GM19455 (cell line): ENCODE results near the gene ANO10.
"Not testable (repeated sequence)": the region's sequence is repeated elsewhere in the genome, so short reads cannot be mapped to it uniquely, and the experiment has no call there.

Source experiments
- ATAC-seq: cut with Tn5 transposase; IDR thresholded peaks from one replicate; pipeline ENCODE4 v1.9.1; 2021; ENCODE audit not compliant: unreplicated experiment

ANO10 gene

DNA sequence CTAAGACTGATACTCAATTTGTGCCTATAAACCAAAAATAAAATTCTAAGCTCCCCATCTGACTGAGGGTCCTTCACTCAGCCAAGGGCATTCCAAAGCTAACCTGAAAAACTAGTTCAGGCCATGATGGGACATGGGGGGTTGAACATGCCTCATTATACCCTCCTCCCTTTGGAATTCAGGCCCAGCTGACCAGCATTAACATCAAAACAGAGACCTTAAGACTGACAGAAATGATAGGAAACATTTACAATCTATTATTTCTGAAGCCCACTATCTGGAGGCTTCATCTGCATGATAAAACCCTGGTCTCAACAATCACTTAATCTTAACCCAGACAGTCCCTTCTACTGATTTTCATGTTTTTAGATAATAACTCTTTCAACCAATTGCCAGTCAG, 140.4 kb downstream of the ANO10 start:
- no peak for ATAC-seq

DNA sequence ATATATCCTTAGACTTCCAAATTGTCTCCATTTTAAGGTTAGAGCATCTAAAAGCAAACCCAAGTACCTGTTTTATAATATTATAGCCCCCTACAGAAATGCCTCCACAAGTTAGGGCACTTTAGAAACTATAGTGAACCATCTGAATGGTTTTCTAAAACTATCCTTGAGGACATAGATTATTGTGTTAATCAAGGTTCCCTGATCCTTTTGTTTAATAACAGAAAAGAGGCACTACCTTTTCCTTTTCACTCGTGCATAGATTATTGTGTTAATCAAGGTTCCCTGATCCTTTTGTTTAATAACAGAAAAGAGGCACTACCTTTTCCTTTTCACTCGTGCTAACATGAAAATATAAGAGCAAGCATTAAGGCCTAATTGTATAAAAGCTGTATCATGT, 143.0 kb downstream of the ANO10 start:
- not testable (repeated sequence) for ATAC-seq

DNA sequence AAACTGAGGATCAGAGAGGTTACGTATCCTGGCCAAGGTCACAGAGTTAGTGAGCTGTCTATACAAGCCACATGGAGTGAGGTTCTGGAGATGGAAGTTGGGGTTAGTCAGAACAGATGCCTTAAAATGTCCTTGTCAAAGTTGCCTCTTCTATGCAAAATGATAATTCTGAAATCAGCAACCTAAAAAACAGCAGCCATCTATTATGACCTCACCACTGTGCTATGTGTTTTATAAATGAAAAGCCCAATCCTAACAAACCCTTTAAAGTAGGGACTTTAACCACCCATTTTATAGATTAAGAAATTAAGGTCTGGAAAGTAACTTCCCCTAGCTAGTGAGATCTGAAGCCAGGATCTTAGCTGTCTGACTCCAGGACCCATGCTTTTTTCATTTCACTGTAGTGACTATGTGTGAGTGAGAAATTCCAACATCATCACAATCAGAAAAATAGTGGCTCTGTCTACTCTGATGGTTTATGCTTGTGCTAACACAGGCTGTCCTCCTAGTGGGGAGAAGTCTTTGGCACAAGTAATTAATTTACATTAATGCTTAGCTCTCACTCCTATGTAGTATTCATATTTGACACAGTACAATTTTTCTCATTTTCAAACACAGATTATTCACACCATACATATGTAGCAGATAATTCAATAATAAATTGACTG, 143.6 kb downstream of the ANO10 start:
- ATAC-seq: no peak

DNA sequence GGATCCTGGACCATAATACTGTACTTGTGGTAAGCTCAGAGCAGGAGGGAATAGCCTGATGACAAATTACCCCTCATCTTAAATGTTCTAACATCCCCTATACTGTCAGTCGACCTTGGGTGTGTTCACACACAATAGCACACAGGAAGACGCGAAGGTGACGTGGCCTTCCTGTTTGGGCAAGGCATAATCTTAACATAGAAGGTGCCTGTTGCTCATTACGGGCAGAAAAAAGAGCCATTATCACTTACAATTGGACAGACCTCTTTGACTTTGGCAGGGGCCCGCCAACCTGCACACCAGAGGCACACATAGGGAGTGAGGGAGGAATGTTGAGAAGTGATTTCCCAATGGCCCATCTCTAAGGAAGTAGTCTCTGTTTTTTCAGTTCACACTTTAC, 144.2 kb downstream of the ANO10 start:
- ATAC-seq: no peak

DNA sequence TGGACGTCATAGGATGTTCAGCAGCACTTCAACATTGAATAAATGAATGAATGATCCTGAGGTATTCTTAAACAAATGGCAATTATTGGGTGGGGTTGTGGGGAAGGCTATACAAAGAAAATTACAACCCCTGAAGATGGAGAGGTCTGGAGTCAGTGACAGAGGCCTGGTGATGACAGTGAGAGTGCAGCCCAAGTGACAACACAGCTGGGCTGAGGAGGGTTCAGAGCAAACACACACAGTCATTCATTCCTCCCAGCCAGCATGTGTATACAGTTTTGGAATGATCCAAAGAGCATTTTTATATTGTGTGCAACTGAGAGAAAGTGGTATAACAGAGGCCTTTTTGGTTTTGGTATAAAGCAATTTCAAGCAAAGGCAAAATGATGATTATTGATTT, 148.1 kb downstream of the ANO10 start:
- no peak for ATAC-seq

DNA sequence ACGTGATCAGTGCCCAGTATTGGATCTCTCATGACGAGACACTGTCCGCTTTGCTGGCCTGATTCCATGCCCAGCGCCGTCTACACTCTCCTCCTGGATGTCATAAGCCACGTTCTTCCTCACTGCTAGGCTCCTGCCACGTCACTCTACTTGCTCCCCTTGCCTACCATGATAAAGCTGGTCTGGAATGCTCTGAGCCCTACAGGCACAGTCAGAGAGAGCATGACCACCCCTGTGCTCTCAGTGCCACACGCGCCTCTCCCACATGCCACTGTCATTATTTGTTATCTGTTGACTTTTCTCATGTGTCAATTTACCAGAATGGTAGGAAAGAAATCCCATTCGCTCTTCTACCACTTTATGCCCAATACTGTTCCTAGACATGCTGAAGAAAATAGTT, 148.6 kb downstream of the ANO10 start:
- no peak for ATAC-seq

DNA sequence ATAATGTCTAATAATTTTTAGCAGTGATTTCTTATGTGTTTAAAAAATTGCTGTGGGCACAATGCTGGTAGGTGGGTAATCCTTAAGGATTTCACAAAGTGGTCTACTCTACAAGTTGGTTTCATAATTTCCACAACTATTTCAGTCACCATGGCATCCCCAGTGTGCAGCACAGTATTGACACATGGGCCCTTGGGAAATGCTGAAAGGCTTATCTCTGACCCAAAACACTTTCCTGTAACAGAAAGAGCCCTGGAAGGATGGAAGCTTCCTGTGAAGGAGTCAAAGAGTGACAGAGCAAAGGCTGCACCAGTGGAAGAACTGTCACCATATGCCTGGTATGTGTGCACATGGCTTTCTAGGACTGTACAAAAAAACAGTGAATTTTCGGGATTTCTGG, 153.7 kb downstream of the ANO10 start:
- no peak for ATAC-seq

DNA sequence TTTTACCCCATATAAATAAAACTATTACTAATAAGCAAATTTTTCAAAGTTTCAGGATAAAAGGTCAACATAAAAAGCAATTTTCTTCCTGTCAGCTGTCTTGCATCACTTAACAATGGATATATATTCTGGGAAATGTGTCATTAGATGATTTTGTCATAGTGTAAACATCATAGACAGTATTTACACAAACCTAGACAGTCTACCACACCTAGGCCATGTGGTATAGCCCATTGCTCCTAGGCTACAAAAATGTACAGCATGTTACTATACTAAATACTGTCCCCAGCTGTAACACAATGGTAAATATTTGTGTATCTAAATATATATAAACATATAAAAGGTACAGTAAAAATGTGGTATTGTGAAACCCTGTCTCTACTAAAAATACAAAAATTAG, 156.7 kb downstream of the ANO10 start:
- no peak for ATAC-seq

DNA sequence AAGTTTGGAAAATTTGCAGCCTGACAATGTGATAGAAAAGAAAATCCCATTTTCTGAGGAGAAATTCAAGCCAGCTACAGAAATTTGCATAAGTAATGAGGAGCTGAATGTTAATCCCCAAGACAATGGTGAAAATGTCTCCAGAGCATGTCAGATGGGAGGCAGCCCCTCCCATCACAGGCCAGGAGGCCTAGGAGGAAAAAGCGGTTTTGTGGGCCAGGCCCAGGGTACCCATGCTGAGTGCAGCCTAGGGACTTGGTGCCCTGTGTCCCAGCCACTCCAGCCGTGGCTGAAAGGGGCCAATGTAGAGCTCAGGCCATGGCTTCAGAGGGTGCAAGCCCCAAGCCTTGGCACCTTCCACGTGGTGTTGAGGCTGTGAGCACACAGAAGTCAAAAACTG, 159.2 kb downstream of the ANO10 start:
- ATAC-seq: not testable (repeated sequence)

DNA sequence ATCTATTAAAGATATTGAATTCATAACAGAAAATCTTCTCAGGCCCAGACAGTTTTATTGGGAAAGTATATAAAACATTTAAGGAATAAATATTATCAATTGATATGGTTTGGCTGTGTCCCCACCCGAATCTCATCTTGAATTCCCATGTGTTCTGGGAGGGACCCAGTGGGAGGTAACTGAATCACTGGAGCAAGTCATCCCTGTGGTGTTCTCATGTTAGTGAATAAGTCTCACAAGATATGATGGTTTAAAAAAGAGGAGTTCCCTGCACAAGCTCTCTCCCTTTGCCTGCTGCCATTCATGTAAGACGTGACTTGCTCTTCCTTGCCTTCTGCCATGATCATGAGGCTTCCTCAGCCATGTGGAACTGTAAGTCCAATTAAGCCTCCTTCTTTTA, 160.5 kb downstream of the ANO10 start:
- no peak for ATAC-seq

DNA sequence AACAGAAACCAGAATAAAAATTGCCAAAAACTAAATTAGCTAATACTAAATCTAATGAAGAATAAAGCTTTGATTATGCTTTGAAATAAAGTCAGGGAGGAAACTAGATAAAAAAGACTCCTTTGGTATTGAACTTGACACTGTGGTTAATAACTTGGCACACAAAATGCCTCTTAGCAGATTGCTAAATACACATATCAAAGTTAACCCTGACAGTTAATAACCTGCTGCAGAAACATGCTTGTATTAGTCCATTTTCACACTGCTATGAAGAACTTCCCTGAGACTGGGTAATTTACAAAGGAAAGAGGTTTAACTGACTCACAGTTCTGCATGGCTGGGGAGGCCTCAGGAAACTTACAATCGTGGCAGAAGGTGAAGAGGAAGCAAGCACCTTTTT, 164.8 kb downstream of the ANO10 start:
- ATAC-seq: not testable (repeated sequence)

DNA sequence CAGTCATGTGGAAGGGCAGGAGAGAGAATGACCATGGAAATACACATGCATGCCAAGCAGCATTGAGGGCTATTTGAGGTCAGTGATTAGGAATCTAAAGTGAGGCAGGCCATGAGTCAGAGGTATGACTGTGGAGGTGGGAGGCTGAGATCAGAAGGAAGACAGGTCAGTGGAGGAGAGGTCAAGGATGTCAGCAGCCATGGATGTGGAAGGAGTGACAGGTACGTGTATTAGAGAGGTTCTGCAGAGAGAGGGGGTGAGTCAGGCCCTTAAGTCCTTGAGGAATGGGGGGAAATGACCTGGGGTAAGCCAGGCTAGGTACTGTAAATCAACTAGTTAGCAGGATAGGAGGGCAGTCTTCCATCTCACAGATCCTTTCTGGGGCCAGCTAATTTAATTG, 166.6 kb downstream of the ANO10 start:
- ATAC-seq: no peak

DNA sequence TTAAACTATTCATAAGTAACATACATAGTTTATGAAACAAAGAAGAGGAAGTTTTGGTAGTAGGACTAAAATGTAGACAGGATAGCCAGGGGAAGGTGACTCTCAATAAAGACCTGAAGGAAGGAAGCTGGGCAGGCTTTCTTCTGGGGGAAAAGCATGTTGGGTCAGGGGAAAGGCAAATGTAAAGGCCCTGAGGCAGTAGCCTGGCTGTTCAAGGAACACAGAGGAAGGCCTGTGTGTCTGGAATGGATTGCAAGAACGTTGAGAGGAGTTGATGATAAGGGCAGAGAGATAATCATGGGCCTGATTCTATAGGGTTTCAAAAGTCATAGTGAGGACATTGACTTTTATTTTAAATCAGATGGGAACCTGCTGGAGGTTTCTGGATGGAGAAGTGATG, 167.8 kb downstream of the ANO10 start:
- ATAC-seq: no peak

DNA sequence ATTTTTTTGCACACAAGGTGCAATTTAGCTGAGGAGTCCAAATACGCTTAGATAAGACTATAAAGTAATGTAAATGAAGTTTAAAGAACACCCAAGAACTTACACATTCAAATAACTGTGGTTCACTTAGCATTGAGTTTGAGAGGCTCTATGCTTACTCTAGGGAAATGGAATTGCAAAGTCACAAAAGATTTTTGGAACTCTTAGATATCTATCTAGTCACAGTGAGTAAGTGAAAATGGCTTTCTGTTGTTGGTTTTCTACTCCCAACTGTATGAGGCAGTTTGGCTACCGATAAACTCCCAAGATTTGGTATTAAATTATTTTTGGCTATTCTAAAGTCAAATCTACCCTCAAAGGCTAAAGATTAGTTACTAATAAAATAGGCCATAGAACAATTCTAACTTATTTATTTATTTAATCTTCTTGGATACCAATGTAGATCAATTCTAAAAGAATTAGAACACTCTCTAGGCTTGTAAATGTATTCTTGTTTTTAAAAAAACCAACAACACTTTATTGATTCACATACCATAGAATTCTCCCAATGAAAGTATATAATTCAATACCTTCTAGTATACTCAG, 170.0 kb downstream of the ANO10 start:
- ATAC-seq: no peak

DNA sequence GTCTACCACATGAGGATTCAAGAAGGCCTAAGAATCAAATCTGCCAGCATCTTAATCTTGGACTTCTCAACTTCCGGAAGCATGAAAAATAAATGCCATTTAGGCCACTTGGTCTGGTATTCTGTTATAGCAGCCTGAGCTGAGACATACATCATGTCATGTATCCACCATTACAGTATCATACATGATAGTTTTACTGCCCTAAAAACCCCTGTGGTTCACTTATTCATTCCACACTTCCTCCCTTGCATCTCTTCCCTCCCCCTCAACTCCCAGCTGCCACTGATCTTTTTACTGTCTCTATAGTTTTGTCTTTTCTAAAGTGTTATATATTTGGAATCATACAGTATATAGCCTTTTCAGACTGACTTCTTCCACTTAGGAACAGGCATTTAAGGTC, 173.7 kb downstream of the ANO10 start:
- no peak for ATAC-seq

DNA sequence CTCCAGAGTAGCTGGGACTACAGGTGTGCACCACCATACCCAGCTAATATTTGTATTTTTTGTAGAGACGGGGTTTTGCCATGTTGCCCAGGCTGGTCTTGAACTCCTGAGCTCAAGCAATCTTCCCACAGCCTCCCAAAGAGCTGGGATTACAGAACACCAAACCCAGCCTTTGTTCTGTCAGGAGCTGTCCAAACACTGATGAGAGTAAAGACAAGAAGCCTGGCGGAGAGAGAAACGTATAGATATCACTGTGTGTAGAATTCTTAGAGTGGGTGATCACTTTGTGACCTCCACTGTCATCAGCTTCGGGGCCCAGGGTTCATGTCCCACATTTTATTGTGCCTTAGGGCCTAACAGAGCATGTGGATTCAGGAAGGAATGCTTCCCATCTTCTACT, 176.0 kb downstream of the ANO10 start:
- no peak for ATAC-seq

DNA sequence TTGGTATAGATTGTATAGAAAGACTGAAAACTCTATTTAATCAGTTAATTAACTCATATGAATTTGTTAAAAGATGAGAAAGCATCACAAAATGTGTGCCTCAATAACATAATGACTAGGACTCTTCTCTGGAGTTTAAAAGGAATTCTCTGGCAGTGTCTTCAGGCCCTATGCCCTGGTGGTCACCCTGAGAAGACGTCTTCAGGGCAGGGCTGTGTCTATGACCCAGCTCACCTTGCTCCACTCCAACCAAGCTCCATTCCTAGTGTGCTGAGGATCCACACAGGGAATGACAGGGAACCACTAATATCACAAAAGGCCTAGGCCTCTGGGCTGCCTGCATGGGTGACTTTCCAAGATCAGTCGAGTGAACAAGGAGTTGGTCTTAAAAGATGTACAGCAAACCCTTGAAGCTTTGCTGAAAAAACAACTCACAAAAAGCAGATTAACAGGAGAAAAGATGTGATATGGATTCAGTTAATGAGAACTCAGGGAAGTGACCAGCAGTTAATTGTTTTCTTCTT, 178.9 kb downstream of the ANO10 start:
- no peak for ATAC-seq

DNA sequence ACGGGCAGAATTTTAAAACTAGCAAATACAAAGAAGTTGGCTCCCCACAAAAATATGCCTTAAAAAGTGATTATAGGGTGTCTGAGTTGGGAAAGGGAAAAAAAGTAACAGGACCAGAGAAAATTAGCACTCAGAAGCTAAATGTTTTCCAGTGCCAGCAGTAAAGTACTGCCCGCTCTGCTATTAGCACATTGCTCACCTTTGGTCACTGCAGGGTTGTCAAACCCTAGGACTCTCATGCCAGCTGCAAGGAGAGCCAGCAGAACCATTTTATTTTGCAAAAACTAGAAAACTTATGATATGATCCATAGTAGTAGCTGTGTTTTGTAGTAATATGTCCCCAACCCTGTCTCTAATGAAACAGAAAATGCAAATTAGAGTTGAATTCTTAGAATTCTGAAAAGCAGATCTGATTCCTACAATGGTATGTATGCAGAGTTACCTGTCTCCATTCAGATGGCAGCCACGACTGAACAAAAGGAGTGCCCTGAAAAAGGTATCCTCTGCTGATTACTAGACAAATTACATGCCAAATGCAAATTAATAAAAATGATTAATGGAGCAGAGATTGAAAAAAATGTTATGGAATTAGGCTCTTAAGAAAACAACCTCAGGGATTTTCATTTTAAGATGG, 185.2 kb downstream of the ANO10 start:
- no peak for ATAC-seq

DNA sequence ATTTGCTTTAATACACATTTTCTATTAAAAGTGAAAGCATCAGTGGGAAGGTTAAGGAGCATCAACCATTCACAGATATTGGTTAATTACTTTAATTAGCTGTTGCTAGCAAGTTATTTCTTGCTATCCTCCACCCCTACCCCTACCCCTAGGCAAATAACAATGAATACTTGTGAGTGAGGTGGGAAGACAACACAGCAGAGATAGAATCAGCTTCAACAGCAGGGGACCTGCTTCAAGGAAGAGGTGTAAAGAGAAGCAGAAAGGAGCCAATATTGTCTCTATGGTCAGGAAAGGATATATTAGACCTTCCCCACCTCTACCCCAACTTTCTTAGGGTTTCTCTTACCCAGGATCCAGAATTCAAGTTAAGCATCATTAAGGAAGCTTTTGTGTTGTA, 186.1 kb downstream of the ANO10 start:
- no peak for ATAC-seq

DNA sequence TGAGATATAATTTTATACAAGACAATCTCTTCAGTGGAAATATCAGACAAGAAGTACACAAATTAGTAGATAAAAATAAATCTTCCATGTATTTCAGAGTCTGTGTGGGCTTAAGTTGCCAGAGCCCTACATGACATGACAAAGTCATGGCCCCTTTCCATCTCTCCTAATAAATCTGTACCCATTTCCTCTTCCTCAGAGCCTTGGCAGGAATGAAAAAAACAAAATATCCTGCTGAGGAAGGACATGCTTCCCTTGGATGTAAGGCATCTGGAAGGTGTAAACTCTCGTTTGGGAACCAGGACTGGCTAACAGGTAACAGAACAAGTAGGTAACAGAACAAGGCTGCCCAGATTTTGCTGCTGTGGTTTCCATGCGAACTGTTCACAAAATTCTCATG, 187.4 kb downstream of the ANO10 start:
- ATAC-seq: no peak

DNA sequence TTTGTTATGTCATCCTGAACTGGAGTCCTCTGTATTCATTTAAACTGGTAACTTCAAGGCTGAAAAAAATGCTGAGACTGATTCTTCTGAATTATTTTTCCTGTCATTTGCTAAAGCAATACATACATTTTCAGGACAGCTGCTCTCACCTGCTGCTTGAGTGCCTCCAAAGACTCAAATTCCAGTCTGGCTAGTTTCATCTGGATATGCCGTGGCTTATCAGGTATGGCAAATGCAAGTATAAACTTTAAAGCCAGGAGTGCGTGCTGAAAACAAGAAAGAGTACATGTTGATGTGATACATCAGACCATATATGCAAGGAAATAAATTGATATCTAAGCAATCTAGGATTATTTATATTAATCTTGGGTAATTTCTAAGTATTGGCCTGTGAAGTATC, 189.3 kb downstream of the ANO10 start:
- no peak for ATAC-seq

DNA sequence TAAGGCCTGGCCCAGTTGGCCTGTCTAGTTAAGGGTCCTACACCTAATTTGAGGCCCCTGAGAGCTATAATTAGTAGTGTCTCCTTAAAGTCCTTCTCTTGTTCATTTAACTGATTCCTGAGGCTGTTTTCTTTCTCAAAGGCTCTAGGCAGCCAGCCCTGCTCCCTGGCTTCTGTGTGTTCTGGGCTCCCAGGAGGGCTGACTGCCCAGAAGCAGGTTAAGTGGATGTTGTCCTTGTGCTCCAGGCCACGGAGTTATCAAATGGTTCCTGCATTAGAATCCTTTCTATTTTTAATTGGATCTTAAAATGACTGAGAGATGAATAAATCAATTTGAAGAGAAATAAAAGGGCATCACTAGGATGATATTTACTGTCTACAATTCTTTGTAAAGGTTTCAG, 195.4 kb downstream of the ANO10 start:
- ATAC-seq: no peak

DNA sequence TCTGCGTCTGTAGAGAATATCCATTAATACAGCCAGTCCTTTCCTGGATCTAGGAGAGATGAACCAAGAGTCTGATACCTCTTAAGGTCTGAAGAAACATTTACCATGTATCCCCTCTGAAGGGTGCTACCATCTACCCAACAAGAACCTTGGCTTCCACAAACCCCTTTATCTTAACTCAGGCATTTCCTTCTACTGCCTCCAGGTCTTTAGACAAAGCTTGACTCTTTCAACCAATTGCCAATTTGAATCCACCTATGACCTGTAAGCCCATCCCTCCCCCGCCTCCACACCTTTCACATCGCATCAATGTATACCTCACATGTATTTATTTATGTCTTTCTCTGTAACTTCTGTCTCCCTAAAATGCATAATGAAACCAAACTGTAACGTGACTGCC, 196.0 kb downstream of the ANO10 start:
- ATAC-seq: no peak
